Measurements from ENCODE around the gene DDX11.
"Not testable (repeated sequence)": the region's sequence is repeated elsewhere in the genome, so short reads cannot be mapped to it uniquely, and the experiment has no call there.

DDX11 gene

GRCh38 chr12:31119803-31120211 is 46.1 kb downstream of the DDX11 start:
- no peak for DNase-seq (ENCODE audit: extremely low read depth, low read depth)
- TF ChIP-seq, protein P1, sequence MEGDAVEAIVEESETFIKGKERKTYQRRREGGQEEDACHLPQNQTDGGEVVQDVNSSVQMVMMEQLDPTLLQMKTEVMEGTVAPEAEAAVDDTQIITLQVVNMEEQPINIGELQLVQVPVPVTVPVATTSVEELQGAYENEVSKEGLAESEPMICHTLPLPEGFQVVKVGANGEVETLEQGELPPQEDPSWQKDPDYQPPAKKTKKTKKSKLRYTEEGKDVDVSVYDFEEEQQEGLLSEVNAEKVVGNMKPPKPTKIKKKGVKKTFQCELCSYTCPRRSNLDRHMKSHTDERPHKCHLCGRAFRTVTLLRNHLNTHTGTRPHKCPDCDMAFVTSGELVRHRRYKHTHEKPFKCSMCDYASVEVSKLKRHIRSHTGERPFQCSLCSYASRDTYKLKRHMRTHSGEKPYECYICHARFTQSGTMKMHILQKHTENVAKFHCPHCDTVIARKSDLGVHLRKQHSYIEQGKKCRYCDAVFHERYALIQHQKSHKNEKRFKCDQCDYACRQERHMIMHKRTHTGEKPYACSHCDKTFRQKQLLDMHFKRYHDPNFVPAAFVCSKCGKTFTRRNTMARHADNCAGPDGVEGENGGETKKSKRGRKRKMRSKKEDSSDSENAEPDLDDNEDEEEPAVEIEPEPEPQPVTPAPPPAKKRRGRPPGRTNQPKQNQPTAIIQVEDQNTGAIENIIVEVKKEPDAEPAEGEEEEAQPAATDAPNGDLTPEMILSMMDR (IDR thresholded peaks at IDR 0.05; ENCODE audit: low read depth, low read length): no peak

DNA sequence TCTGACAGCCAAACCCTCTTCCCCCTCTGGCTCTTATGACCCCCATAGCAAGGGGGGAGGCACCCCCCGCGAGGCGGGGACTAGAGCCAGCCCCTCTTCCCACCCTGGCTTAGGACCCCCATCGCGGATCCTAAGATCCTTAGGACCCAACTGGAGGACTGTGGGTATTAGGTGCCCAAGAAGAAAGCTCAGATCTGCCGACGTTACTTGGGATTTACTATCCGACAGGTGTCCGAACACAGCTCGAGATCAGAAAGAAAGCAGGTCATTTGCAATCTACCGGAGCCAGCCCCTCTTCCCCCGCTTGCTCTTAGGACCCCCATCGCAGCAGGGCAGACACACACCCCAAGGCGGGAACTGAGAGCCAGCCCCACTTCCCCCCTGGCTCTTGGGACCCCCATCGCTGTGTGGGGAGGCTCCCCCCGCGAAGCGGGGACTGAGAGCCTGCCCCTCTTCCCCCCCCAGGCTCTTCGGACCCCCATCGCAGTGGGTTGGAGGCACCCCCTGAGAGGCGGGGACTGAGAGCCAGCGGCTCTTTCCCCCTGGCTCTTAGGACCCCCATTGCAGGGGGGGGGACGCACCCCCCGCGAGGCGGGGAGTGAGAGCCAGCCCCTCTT is 46.8 kb downstream of the DDX11 start:
- no peak for DNase-seq (ENCODE audit: extremely low read depth, low read depth)
- TF ChIP-seq, protein P1 (IDR thresholded peaks at IDR 0.05; ENCODE audit: low read depth, low read length): no peak

DNA sequence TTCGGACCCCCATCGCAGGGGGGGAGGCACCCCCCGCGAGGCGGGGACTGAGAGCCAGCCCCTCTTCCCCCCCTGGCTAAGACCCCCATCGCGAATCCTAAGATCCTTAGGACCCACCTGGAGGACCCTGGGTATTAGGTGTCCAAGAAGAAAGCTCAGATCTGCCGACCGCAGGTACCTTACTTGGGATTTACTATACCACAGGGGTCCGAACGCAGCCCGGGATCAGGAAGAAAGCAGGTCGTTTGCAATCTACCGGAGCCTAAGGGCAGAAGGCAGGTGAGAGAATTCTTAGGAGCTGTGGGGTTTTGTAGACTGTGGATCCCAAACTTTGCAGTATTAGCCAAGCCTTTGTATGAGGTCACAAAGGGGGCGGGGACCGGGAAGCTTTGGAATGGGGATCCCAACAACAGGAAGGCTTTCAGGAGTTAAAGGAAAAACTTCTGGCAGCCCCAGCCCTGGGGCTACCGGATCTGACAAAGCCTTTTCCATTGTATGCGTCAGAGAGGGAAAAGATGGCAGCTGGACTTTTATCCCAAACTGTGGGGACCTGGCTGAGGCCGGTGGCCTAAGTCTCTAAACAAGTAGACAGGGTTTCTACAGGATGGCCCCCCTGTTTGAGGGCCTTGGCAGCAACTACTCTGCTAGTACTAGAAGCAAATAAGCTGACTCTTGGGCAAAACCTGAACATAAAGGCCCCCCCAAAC is 47.5 kb downstream of the DDX11 start:
- not testable (repeated sequence) for DNase-seq (ENCODE audit: extremely low read depth, low read depth)

DNA sequence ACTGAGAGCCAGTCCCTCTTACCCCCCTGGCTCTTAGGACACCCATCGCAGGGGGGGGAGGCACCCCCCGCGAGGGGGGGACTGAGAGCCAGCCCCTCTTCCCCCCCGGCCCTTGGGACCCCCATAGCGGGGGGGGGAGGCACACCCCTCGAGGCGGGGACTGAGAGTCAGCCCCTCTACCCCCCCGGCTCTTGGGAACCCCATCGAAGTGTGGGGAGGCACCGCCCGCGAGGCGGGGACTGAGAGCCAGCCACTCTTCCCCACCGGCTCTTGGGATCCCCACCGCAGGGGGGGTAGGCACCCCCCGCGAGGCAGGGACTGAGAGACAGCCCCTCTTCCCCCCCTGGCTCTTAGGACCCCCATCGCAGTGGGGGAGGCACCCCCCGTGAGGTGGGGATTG is 48.8 kb downstream of the DDX11 start:
- TF ChIP-seq, protein P1 (IDR thresholded peaks at IDR 0.05; ENCODE audit: low read depth, low read length): no peak
- no peak for DNase-seq (ENCODE audit: extremely low read depth, low read depth)

DNA sequence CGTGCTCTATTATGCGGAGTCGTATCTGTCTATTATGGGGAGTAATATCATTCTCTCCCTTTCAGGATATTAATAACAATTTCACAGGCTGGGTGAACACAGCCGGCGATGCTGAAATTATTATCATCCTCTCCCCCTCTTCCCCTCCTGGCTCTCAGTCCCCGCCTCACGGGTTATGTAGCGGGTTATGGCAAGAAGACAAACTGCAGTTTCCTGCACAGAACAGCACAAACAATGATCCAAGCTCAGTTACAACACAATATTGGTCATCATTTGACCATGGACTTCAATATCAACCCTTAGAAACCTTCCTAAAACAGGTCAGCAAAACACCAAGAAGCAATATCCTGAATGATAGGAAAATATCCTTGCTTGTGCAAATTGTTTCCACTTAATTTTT is 50.5 kb downstream of the DDX11 start:
- not testable (repeated sequence) for DNase-seq (ENCODE audit: extremely low read depth, low read depth)

GRCh38 chr12:31125171-31125570 is 51.5 kb downstream of the DDX11 start:
- DNase-seq (ENCODE audit: extremely low read depth, low read depth): not testable (repeated sequence)

- DNase-seq (ENCODE audit: extremely low read depth, low read depth): not testable (repeated sequence)
Measured at GRCh38 chr12:31127209-31127848, 53.7 kb downstream of the DDX11 start.

GRCh38 chr12:31136581-31136980 is 62.9 kb downstream of the DDX11 start:
- DNase-seq (ENCODE audit: extremely low read depth, low read depth): not testable (repeated sequence)

DNA sequence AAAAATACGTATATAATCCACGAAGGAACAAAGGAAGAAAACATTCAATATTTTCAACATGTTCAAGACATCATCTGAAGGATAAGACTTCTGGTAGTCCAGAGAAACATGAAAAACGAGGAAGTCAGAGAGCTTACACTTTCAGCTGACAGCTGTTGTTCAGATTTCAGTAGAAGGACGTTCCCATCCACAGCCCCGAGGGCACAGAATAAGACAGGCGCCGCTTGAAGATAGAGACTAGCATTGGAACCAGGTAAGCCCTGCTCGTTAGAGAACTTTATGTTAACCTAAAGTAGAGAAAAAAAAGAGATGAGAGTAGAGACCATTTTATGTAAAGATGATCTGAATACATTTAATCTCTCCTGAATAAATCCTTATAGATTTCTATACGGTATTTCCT is 71.1 kb downstream of the DDX11 start:
- not testable (repeated sequence) for DNase-seq (ENCODE audit: extremely low read depth, low read depth)

GRCh38 chr12:31145296-31145695 is 71.6 kb downstream of the DDX11 start:
- DNase-seq (ENCODE audit: extremely low read depth, low read depth): not testable (repeated sequence)

DNA sequence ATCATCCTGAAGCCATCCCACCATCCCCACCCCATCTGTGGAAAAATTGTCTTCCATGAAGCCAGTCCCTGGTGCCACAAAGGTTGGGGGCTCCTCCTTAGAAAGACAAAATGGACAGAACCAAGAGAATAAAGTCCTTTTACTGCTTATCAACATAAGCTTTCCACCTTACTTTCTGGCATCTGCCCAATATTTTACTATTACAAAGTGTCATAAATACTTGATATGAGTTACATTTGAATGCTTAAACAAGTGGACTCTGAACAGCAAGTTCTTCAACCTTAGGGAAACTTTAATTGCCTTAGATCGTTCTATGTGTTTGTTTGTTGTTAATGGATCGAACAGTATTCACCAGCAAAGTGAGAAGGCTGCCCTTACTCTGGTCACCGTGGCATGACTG is 73.8 kb downstream of the DDX11 start:
- not testable (repeated sequence) for DNase-seq (ENCODE audit: extremely low read depth, low read depth)

- DNase-seq (ENCODE audit: extremely low read depth, low read depth): not testable (repeated sequence)
Measured at GRCh38 chr12:31150766-31151165, 77.1 kb downstream of the DDX11 start.
